ENCODE measurements around the gene UBL4B.
"Not testable (repeated sequence)": the region's sequence is repeated elsewhere in the genome, so short reads cannot be mapped to it uniquely, and the experiment has no call there.

Gene UBL4B, protein sequence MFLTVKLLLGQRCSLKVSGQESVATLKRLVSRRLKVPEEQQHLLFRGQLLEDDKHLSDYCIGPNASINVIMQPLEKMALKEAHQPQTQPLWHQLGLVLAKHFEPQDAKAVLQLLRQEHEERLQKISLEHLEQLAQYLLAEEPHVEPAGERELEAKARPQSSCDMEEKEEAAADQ

GRCh38 chr1:110112143-110112542, at the start of gene UBL4B:
Gene UBL4B (plus strand): TSS chr1:110112443. CDS start chr1:110112535, 92 bp downstream.
- no peak for DNase-seq

DNA sequence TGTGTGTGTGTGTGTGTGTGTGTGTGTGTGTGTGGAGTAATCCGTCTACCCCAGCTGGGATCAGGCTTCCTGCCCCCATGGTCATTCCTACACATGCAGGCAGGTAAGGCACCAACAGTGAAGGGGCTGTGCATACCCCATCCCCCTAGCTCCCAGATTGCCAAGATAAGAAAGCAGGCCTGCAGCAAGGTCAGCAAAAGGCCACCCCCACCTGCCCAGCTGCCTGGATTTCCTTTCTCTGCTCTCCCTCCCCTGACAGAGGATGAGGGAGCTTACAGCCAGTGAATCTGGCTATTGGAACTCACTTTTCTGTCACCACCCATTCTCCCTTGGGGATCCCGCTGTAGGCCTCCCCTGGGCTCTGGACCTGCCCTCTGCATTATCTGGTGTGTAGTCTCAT, 49.6 kb upstream of the UBL4B start:
- DNase-seq = no peak

DNA sequence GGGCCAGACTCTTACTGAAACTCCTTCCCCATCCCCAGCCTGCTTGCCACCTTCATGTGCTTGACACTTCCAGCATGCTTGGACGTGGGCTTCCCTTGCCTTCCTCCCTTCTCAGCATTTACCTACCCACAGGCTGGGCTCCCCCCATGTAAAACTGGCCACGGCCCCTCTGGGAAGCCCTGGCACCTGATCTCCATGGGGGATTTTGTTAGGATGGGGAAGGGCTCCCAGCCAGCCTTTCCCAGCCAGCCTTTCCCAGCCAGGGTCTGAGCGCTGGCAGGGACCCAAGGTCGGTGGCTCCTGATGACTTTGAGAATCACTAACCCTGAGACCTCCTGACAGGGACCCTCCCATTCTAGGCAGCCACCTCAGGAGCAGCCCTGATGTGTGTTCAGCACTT, 48.5 kb upstream of the UBL4B start:
- no peak for DNase-seq

DNA sequence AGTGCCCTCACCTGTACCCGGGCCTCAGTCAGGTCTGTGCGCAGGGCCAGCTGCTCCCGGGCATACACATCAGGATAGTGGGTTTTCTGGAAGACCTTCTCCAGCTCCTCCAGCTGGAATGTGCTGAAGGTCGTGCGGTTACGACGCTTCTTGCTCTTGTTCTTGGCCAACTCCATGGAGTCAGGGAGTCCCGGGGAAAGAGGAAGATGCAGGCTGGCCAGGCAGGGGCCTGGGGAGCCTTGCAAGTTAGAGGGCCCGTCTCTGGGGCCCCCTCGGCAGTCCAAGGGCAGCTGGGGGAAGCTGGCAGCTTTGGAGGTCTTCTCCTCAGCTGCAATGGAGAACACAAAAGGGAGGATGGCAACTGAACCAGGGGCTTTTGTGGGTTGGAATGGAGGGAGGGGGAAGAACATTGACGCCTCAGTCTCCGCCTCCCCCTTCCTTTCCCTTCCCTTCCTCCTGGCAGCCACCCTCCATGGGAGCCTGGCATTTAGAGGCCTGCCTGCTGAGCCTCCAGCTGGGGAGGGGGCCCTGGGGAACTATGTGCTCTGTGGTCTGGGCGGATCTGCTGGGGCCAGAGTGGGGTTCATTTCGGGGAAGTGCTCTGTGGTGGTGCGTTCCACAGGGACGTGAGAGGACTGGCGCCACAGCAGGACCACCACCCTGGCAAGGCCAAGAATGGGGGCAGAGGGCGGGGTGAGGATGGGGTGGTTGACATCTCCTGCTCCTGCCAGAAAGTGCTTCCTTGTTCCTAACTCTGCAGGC, 47.5 kb upstream of the UBL4B start:
- DNase-seq = no peak

GRCh38 chr1:110065841-110066240, 46.4 kb upstream of the UBL4B start:
- no peak for DNase-seq

GRCh38 chr1:110067479-110067892, 44.8 kb upstream of the UBL4B start:
- no peak for DNase-seq

GRCh38 chr1:110067893-110068645, 44.2 kb upstream of the UBL4B start:
- DNase-seq = no peak

DNA sequence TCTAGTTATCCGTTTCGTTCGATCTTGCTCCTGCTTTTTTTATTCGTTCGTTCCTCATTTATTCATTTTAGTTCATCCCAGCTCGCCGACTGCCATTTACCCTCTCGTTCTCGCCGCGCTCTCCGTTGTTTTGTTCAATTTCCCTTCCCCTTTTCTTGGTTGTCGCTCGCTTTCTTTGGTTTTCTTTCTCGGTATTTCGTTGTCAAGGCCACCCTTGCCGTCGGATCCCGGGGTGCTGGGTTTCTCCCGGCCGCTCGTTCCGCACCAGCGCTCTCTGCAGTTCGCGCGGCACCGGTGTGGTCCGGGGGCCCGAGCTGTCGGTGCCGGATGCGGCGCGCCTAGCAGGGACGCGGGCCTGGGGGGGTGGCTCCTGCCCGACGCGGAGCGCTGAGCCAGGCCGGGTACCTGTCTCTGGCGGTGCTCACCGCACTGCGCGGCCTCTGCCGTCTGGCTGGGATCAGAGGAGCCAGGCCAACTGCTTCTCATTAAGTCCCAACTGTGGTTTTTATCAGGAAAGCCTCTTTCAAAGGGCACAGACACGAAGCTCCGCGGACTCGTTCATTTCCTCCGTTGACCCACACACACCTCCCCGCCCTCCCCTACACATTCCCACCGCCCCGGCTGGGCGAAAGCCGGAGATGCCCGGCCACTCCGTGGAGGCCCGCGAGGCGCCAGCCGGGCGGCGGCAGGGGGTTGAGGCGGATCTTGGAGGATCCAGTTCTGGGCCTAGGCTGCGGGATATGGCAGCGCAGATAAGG, 43.4 kb upstream of the UBL4B start:
- no peak for DNase-seq

GRCh38 chr1:110069404-110070281, 42.6 kb upstream of the UBL4B start:
- no peak for DNase-seq

DNA sequence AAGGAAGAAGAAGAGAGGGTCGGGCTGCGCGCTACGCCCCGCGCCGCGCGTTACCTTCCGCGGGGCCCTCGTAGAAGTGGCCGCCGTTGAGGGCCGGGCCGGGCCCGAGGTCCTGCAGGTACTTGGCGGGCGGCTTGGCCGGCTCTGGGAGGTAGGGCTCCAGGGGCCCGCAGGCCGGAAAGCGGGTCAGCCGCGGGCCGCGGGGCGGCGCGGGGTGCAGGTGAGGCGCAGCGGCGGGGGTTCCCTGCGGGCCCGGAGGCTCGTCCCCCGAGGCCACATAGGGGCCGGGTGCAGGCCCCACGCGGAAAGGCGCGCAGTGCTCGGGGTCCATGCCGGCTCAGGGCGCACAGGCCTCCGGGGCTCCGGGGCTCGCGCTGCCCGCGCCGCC, 42.0 kb upstream of the UBL4B start:
- no peak for DNase-seq

GRCh38 chr1:110070671-110071242, 41.5 kb upstream of the UBL4B start, which contains the start of gene ALX3:
Gene ALX3 (minus strand): TSS chr1:110070672. CDS start chr1:110070612, 60 bp downstream.
- no peak for DNase-seq

- no peak for DNase-seq
Measured at GRCh38 chr1:110074166-110074565, 38.1 kb upstream of the UBL4B start.

GRCh38 chr1:110076789-110077500, 35.3 kb upstream of the UBL4B start:
- DNase-seq = no peak

DNA sequence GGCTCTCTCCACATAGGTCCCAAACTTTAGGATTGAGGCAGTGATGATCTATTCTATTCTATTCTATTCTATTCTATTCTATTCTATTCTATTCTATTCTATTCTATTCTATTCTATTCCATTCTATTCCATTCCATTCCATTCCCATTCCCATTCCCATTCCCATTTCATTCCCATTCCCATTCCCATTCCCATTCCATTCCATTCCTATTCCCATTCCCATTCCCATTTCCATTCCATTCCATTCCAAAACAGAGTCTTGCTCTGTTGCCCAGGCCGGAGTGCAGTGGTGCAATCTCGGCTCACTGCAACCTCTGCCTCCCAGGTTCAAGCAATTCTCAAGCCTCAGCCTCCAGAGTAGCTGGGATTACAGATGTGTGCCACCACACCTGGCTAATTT, 32.2 kb upstream of the UBL4B start:
- DNase-seq = not testable (repeated sequence)

- no peak for DNase-seq
Measured at GRCh38 chr1:110081061-110081460, 31.2 kb upstream of the UBL4B start.

GRCh38 chr1:110082477-110082876, 29.8 kb upstream of the UBL4B start:
- DNase-seq = no peak

GRCh38 chr1:110083061-110083865, 29.0 kb upstream of the UBL4B start:
- DNase-seq = no peak

GRCh38 chr1:110083866-110084226, 28.4 kb upstream of the UBL4B start:
- DNase-seq = no peak

GRCh38 chr1:110084227-110085078, 27.8 kb upstream of the UBL4B start:
- no peak for DNase-seq

All from SHP77 (cell line).